K562 (cell line): ENCODE measurements around the gene DPP9. TPM values are rescaled to one million over a fixed set of nuclear protein-coding genes. Genes with fewer than 3 reads are reported as not detected.

Experiments
- ARID1B ChIP-seq: fragments of 450-650 bp; IDR thresholded peaks from 2 replicates; pipeline ENCODE4 v1.6.1; 2016; ENCODE audit warnings: antibody characterized with exemption, mild to moderate bottlenecking, inconsistent platforms
- CREM ChIP-seq: IDR thresholded peaks from 2 replicates; pipeline ENCODE4 v1.6.1; 2014; ENCODE audit warnings: antibody characterized with exemption, low read depth
- DPF2 ChIP-seq: fragments of 450-650 bp; IDR thresholded peaks from 2 replicates; pipeline ENCODE4 v1.6.1; 2016
- ESRRA ChIP-seq: fragments of 450-650 bp; IDR thresholded peaks from 2 replicates; pipeline ENCODE4 v1.6.1; 2014; ENCODE audit warnings: low read depth, mild to moderate bottlenecking, moderate library complexity, borderline replicate concordance
- FOS ChIP-seq: IDR thresholded peaks from 3 replicates; pipeline ENCODE4 v1.6.1; 2011; ENCODE audit not compliant: insufficient read length; ENCODE audit errors: extremely low read depth
- FOSL1 ChIP-seq: fragments of 200-800 bp; sonication (Bioruptor generic); conservative IDR thresholded peaks from 2 replicates; pipeline ENCODE4 v1.6.1; 2016; ENCODE audit warnings: missing genetic modification characterization, missing compliant biosample characterization
- JUN ChIP-seq, 2 experiments: sonication (generic) in 1 of 2; formaldehyde crosslinking in 1 of 2; IDR thresholded peaks; 2 replicates each; pipeline versions ENCODE4 v1.6.1 to v1.8.0; 2012 to 2022; ENCODE audit warnings: borderline replicate concordance in 2 of 2, mild to moderate bottlenecking in 2 of 2, improper control_type of control experiment in 1 of 2, low read depth in 1 of 2, low read length in 1 of 2, missing genetic modification reagents in 1 of 2
- JUNB ChIP-seq: fragments of 450-650 bp; formaldehyde crosslinking; conservative IDR thresholded peaks from 2 replicates; pipeline ENCODE4 v1.4.0; 2020; ENCODE audit warnings: mild to moderate bottlenecking
- JUND ChIP-seq, 2 experiments: IDR thresholded peaks; 2 replicates in 1 of 2; 3 replicates in 1 of 2; pipeline ENCODE4 v1.6.1; 2011; ENCODE audit warnings: borderline replicate concordance in 2 of 2, low read depth in 2 of 2, low read length in 2 of 2, improper control_type of control experiment in 1 of 2, missing biosample characterization in 1 of 2, missing genetic modification characterization in 1 of 2, missing genetic modification reagents in 1 of 2
- PHF21A ChIP-seq: fragments of 450-650 bp; IDR thresholded peaks from 2 replicates; pipeline ENCODE4 v1.6.1; 2017; ENCODE audit warnings: low read depth, borderline replicate concordance
- SMARCE1 ChIP-seq: fragments of 450-650 bp; IDR thresholded peaks from 2 replicates; pipeline ENCODE4 v1.7.1; 2016; ENCODE audit warnings: mild to moderate bottlenecking
- SRSF7 ChIP-seq: fragments of 200-400 bp; formaldehyde crosslinking; optimal IDR thresholded peaks from 2 replicates; pipeline ENCODE3; 2017; ENCODE audit warnings: mild to moderate bottlenecking, low read depth, low read length
- ZBTB17 ChIP-seq: fragments of 450-650 bp; formaldehyde crosslinking; IDR thresholded peaks from 2 replicates; pipeline ENCODE4 v1.4.0; 2020; ENCODE audit warnings: mild to moderate bottlenecking
- polyA plus RNA-seq, 8 experiments: library from polyadenylated mRNA; depleted of rRNA in 4 of 8; stranded (reverse) in 5 of 8; unstranded in 3 of 8; fragments of >200 nt; fragmentation: Nextera tagmentation in 2 of 8; fragmentation: Illumina TruSeq in 1 of 8; extraction: Ambion mirVana in 2 of 8; extraction: Trizol in 1 of 8; gene quantifications; 2 replicates each; pipeline versions ENCODE4 v1.2.1 to v1.2.3, GENCODE V29; 2011 to 2014; ENCODE audit warnings: inconsistent platforms in 1 of 8, missing spikeins in 1 of 8
- total RNA-seq, 7 experiments: library from RNA; depleted of rRNA in 6 of 7; stranded (reverse); fragments of >200 nt in 6 of 7; fragmentation: Illumina TruSeq in 2 of 7; extraction: Trizol in 2 of 7; gene quantifications; 2 replicates each; pipeline versions ENCODE4 v1.2.1 to v1.2.3, GENCODE V29; 2011 to 2021; ENCODE audit warnings: low replicate concordance in 1 of 7
- TF ChIP-seq, protein P1 (sequence below), 2 experiments: fragments of 450-650 bp; formaldehyde crosslinking in 1 of 2; IDR thresholded peaks; 2 replicates each; pipeline versions ENCODE4 v1.4.0 to v1.6.1; 2014 to 2020; ENCODE audit warnings: mild to moderate bottlenecking in 2 of 2, borderline replicate concordance in 1 of 2, low read depth in 1 of 2
- TF ChIP-seq, protein P2 (sequence below), 2 experiments: fragments of 450-650 bp; IDR thresholded peaks; 2 replicates each; pipeline ENCODE4 v1.6.1; 2016

DPP9 gene
- total and polyA plus RNA-seq, 9 of the 15 experiments (the other 6 are each of a cell fraction or from before 2014, with no cell fraction given) = 0.90 to 66.7 (median 24.5) TPM

DNA sequence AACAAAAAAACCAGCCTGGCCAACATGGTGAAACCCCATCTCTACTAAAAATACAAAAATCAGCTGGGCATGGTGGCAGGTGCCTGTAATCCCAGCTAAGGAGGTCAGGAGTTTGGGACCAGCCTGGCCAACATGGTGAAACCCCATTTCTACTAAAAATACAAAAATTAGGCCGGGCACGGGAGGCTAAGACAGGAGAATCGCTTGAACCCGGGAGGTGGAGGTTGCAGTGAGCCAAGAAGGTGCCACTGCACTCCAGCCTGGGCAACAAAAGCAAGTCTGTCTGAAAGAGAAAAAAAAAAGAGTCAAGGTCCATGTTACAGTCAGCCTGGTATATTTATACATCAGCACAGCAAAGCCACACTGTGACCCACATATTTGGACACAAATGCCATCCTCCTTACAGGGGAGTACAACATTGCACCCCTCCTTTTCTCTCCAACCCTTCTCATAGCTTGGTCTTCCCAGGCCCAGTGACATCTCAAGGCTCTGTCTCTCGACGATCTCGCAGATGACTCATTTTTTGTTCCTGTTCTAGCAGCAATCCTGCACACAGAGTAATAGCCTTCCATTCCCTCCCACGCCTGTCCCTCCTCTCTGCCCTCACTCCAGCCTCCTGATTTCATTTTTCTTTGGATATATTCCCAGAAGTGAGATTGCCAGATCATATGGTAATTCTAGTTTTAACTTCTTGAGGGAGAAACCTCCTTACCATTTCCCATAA, 21.0 kb upstream of the DPP9 start (continued):
- TF ChIP-seq, protein P1, sequence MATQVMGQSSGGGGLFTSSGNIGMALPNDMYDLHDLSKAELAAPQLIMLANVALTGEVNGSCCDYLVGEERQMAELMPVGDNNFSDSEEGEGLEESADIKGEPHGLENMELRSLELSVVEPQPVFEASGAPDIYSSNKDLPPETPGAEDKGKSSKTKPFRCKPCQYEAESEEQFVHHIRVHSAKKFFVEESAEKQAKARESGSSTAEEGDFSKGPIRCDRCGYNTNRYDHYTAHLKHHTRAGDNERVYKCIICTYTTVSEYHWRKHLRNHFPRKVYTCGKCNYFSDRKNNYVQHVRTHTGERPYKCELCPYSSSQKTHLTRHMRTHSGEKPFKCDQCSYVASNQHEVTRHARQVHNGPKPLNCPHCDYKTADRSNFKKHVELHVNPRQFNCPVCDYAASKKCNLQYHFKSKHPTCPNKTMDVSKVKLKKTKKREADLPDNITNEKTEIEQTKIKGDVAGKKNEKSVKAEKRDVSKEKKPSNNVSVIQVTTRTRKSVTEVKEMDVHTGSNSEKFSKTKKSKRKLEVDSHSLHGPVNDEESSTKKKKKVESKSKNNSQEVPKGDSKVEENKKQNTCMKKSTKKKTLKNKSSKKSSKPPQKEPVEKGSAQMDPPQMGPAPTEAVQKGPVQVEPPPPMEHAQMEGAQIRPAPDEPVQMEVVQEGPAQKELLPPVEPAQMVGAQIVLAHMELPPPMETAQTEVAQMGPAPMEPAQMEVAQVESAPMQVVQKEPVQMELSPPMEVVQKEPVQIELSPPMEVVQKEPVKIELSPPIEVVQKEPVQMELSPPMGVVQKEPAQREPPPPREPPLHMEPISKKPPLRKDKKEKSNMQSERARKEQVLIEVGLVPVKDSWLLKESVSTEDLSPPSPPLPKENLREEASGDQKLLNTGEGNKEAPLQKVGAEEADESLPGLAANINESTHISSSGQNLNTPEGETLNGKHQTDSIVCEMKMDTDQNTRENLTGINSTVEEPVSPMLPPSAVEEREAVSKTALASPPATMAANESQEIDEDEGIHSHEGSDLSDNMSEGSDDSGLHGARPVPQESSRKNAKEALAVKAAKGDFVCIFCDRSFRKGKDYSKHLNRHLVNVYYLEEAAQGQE (IDR thresholded peaks at IDR 0.05; ENCODE audit: borderline replicate concordance) = peak; percentile 71
- TF ChIP-seq, protein P1 (CRISPR knock-in tag; IDR thresholded peaks at IDR 0.05; ENCODE audit: low read depth) = no peak
- peak; percentile 95 for TF ChIP-seq FOSL1
- TF ChIP-seq DPF2 = 0 out of 2 replicates have a peak, but pooled peaks have one; percentile 33
- TF ChIP-seq ARID1B = peak; percentile 35; the same call in 1 of the 2 replicates
- TF ChIP-seq JUNB = 0 out of 2 replicates have a peak, but pooled peaks have one; percentile 43
- peak; percentile 48 for TF ChIP-seq CREM
- TF ChIP-seq SMARCE1 = peak; percentile 49; the same call in 1 of the 2 replicates
- 0 out of 2 replicates have a peak, but pooled peaks have one; percentile 55 for TF ChIP-seq PHF21A
- peak; percentile 96 for TF ChIP-seq ZBTB17 (CRISPR knock-in tag)
- peak; percentile 94 for TF ChIP-seq JUND (IDR thresholded peaks at IDR 0.05; ENCODE audit: borderline replicate concordance, low read depth, low read length)
- TF ChIP-seq JUND (tag; IDR thresholded peaks at IDR 0.05; ENCODE audit: borderline replicate concordance, low read depth, low read length) = peak; percentile 93
- TF ChIP-seq JUN (IDR thresholded peaks at IDR 0.05; ENCODE audit: borderline replicate concordance, low read depth, low read length) = peak; percentile 92
- TF ChIP-seq JUN (CRISPR knock-in tag; IDR thresholded peaks at IDR 0.05; ENCODE audit: borderline replicate concordance) = no peak
- no peak for TF ChIP-seq SRSF7
- TF ChIP-seq, protein P2, sequence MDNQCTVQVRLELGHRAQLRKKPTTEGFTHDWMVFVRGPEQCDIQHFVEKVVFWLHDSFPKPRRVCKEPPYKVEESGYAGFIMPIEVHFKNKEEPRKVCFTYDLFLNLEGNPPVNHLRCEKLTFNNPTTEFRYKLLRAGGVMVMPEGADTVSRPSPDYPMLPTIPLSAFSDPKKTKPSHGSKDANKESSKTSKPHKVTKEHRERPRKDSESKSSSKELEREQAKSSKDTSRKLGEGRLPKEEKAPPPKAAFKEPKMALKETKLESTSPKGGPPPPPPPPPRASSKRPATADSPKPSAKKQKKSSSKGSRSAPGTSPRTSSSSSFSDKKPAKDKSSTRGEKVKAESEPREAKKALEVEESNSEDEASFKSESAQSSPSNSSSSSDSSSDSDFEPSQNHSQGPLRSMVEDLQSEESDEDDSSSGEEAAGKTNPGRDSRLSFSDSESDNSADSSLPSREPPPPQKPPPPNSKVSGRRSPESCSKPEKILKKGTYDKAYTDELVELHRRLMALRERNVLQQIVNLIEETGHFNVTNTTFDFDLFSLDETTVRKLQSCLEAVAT (IDR thresholded peaks at IDR 0.05) = peak in 1 of 2 experiments; percentile 99; a peak in 2 of 4 replicates
- TF ChIP-seq FOS = peak; percentile 18
- no peak for TF ChIP-seq ESRRA
